ENCODE measurements around the gene CACNG8.

CACNG8 gene

DNA sequence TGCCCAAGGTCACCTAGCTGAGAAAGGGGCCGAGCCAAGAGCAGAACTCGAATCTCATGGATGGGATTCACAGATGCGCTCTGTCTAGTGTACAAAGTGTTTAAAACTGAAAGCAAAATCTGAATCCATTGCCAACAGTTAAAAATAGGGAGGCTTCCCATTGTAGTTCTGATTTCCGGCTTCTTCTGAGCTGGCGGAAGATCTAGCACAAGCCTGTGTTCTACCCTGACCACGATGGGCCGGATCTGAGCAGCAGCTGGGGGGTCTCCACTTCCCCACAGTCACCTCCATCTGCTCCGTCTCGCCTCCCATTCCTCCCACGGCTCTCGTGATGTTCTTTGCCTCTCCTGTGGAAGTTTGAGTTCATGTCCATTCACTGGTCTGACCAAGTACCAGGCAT, 2.4 kb downstream of the CACNG8 start:
- DNase-seq = no peak

- DNase-seq = no peak
These were observed 4.2 kb downstream of the CACNG8 start for GRCh38 chr19:53966931-53967330.

GRCh38 chr19:53969366-53969765, 6.6 kb downstream of the CACNG8 start:
- DNase-seq = no peak

DNA sequence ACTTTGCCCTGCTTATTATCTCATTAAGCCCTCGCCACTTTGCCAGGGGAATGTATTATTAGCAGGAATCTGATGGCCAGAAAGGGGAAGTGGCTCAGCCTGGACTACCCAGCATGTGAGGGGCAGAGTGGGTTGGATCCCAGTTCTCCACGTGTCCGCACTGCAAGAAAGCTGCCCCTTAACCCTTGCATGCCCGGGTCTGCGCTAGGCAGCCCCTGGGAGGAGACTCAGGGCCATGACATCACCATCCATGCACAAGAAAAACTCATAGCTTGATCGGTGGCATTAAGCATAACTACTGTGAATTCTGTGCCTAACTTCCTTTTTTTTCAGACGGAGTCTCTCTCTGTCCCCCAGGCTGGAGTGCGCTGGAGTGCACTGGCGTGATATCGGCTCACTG, 8.9 kb downstream of the CACNG8 start:
- no peak for DNase-seq

DNA sequence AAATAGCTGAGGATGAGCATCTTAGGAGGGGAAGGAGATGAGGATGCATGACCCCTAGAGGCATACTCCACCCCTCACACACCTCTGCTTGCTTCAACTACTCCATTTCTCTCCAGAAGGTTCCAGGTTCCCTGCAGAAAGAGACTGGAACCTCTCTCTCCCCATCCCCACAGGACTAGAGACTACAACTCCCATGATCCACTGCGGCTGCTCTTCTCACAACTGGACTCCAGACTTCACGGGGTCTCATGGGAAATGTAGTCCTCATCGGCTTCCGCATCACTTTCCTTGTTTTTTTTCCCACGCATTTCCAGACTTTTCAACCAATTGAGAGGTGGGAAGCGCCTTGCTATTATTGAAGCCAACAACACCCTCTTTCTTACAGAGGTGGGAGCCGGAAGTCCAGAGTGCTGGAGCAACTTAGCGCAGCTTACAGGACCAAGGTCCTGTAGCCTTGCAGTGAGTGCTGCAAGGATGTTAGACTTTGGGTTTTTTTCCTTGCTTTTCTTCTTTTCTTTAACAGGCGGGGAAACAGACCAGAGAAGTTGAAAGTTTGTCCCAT, 14.8 kb downstream of the CACNG8 start:
- DNase-seq = peak; percentile 39

- no peak for DNase-seq
These were observed 15.4 kb downstream of the CACNG8 start for GRCh38 chr19:53977991-53978731.

- DNase-seq = no peak
These were observed 16.5 kb downstream of the CACNG8 start for GRCh38 chr19:53978975-53979801.

- no peak for DNase-seq
These were observed 18.0 kb downstream of the CACNG8 start for GRCh38 chr19:53980539-53981375.

DNA sequence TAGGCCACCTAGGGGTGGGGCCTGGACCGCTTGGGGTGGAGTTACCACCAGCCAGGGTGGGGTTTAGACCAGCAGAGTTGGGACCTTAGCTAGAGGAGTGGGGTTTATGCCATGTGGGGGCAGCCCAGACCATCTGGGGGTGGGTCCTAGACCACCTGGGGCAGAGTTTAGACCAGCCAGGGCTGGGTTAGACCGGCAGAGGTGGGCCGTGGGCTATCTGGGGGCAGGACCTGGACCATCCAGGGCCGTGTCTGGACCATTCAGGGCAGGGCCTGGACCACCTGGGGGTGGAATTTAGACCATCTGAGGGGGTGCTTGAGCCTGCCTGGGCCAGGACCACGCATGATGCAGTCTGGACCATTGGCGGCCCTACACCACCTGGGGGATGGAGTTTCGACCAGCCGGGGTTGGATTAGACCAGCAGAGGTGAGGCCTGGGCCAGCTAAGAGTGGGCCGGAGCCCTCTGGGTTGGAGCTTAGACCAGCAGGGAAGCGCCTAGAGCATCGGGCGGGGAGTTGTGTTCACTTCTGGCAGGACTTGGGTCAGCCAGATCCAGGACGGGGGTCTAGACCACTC, 18.7 kb downstream of the CACNG8 start:
- DNase-seq = no peak

DNA sequence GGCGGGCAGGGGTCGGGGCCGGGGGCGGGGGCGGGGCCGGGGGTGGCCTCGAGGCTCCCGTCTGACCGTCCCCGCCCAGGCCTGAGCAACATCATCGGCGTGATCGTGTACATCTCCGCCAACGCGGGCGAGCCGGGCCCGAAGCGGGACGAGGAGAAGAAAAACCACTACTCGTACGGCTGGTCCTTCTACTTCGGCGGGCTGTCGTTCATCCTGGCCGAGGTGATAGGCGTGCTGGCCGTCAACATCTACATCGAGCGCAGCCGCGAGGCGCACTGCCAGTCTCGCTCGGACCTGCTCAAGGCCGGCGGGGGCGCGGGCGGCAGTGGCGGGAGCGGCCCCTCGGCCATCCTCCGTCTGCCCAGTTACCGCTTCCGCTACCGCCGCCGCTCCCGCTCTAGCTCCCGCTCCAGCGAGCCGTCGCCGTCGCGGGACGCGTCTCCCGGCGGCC, 19.3 kb downstream of the CACNG8 start:
- no peak for DNase-seq

DNA sequence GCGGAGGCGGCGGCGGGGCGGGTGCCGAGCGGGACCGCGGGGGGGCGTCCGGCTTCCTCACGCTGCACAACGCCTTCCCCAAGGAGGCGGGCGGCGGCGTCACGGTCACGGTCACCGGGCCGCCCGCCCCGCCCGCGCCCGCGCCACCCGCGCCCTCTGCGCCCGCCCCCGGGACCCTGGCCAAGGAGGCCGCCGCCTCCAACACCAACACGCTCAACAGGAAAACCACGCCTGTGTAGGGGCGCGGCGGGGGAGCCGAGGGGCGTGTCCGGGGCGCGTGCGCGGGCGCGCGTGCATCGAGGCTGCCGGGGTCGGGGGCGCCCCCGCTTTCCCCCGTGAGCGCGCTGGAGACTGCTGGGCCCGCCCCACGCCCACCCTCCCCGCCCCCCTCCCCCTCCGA, 19.9 kb downstream of the CACNG8 start:
- no peak for DNase-seq

DNA sequence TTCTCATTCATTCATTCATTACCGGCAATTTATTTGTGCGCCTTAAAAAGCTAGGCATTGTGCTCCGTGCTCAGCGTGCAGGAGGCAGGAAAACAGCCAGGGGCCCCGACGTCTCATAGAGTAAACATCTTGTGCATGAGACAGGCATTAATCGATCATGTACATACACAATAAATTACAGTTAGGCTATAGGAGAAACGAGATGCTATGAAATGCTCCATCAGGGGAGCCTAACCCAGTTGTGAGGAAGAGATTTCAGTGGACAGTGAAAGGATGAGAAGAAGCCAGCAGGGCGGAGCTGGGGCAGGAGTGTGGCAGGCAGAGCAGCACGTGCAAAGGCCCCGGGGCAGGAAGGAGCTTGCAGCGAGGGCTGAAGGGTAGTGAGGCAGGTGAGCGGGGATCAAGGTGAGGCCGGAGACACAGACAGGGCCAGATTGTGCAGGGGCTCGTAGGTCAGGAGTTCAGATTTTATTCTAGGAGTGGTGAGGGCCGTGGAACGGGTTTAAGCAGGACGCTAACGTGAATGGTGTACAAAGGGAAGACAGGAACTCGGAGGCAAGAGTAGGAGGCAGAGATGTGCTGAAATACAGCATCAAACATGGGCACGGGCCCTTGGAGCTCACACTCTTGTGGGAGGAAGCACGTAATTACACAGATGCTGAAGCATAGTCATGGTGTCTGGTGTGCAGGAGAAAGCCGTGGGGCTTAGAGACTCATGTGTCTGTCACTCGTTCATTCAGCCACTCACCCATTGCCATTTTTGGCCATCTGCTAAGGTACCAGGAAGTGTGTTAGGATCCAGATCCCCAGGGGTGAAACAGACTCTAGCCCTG, 20.9 kb downstream of the CACNG8 start:
- no peak for DNase-seq

GRCh38 chr19:53985863-53986262, 23.1 kb downstream of the CACNG8 start:
- DNase-seq = no peak

GRCh38 chr19:53988981-53989380, 26.2 kb downstream of the CACNG8 start:
- DNase-seq = no peak

GRCh38 chr19:53989600-53990533, 27.1 kb downstream of the CACNG8 start:
- no peak for DNase-seq

DNA sequence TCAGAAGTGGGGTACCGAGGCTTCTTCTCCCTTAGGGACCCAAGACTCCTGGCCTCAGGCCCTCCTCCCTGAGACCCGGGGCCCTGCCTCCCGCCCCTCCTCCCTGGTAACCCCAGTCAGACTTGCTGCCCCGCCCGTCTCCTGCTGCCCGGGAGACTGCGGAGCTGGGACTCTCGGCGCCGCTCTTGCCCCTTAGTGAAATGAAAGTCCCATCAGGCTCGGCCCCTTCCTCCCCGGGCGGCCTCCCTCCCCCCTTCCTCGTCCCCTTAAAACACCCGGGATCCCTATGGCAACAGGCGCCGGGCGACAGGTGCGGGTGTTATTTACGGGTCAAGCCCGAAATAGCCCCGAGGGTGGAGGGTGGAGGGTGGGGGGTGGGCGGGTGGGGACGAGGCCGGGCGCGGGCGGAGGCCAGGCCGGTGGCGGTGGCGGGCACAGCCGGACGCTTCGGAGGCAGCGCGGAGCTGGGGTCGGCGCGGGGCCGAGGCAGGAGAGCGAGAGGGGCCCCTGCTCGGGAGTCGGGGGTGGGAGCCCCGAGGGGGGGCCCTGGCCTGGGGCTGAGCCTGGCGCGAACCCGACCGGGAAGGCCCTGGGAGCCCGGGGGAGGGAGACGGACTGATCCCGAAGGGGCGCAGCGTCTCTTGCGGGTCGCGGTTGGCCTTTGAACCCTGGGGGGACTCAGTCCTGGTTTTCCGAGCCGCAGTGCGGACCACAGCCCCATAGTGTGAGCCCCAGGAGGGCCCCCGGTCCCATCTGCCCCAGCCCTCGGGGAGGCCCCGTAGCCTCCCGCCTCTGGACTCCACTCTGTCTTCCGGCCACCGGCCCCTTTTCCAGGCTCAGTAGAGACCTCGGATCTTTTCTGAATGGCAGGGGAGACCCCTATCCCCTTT, 28.7 kb downstream of the CACNG8 start, which contains the start of gene CACNG6:
Gene CACNG6, plus strand, starts transcription at position 414 of the 890 bp plus-strand sequence. CDS start 1,241 bp downstream, outside the sequence.
- no peak for DNase-seq

DNA sequence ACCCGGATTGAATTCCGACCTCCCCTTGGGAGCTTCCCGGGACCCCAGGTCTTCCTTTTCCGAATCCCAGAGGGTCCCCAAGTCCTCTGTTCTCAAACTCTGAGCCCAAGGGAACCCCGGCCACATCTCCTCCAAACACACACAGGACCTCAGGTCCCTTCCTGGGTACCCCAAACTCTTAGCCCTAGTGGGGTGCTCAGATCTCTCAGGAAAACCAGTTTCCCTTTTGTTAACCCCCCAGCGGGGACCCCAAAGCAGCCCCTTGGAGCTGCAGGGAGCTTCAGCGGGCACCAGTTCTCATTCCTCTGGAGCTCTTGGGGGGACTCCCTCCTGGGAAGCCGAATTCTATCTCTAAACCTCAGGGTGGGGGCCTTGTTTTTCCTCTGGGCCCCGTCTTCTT, 29.5 kb downstream of the CACNG8 start:
- DNase-seq = no peak

GRCh38 chr19:53992815-53993214, 30.1 kb downstream of the CACNG8 start:
- DNase-seq = no peak

DNA sequence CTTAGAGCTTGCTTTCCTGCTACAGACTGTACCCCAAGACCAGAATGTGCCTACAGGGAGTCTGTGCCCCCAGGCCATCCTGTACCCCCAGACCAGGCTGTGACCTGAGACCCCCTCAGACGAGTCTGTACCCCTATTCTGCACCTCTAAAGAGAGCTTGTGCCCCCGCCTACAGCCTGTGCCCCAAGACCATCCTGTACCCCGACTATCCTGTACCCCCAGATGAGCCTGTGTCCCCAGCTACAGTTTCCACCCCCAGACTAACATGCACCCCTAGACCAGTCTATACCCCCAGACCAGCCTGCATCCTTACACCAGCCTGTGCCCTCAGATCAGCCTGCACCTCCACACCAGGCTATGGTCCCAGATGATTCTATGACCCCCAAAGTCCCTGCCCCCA, 30.7 kb downstream of the CACNG8 start:
- no peak for DNase-seq

All from DMS153 (cell line).